Keratinocyte (primary cell): Measurements from ENCODE around the gene ITGA2. TPM values are rescaled to one million over a fixed set of nuclear protein-coding genes. Genes with fewer than 3 reads are reported as not detected.
A peak's percentile ranks its signal among the peaks of the same experiment; 100 is the strongest.

Experiments used
- DNase-seq: peaks from one replicate; pipeline ENCODE4 v3.0.0-alpha.2; 2011; ENCODE audit warnings: low read depth, missing footprints, low spot score
- FAIRE-seq: peaks from 2 replicates; lab custom pipeline; 2011; peaks lifted over from hg19 to GRCh38; lab: Jason Lieb, UNC
- H2AFZ ChIP-seq: 2 replicates; pipeline ENCODE4 v1.6.0; 2012; ENCODE audit warnings: low read length, control low read depth, inconsistent platforms; ENCODE audit not compliant: control insufficient read depth
- H3K27ac ChIP-seq: 2 replicates; pipeline ENCODE4 v1.5.1; 2011; ENCODE audit warnings: low read length; ENCODE audit not compliant: control insufficient read depth, insufficient read depth
- H3K27me3 ChIP-seq: 3 replicates; pipeline ENCODE4 v1.6.0; 2011; ENCODE audit warnings: low read length; ENCODE audit not compliant: control insufficient read depth, insufficient read depth; ENCODE audit errors: extremely low read depth
- H3K36me3 ChIP-seq, 2 experiments: 2 replicates in 1 of 2; 3 replicates in 1 of 2; pipeline ENCODE4 v1.5.1; 2011; ENCODE audit warnings: low read length in 2 of 2, mild to moderate bottlenecking in 1 of 2; ENCODE audit not compliant: control insufficient read depth in 2 of 2, insufficient read depth in 2 of 2; ENCODE audit errors: extremely low read depth in 1 of 2
- H3K4me1 ChIP-seq: 3 replicates; pipeline ENCODE4 v1.5.1; 2011; ENCODE audit warnings: low read length; ENCODE audit not compliant: control insufficient read depth, insufficient read depth; ENCODE audit errors: extremely low read depth
- H3K4me2 ChIP-seq: 3 replicates; pipeline ENCODE4 v1.6.0; 2011; ENCODE audit warnings: low read depth, low read length; ENCODE audit not compliant: control insufficient read depth, insufficient read depth; ENCODE audit errors: extremely low read depth
- H3K4me3 ChIP-seq, 3 experiments: fragments of 200-600 bp in 1 of 3; sonication (generic) in 1 of 3; 2 replicates in 2 of 3; 3 replicates in 1 of 3; pipeline ENCODE4 v1.5.1; 2011 to 2016; ENCODE audit warnings: low read length in 3 of 3, mild to moderate bottlenecking in 3 of 3, control low read depth in 2 of 3, inconsistent platforms in 1 of 3, low read depth in 1 of 3, mixed read lengths in 1 of 3, mixed run types in 1 of 3, moderate library complexity in 1 of 3; ENCODE audit not compliant: control insufficient read depth in 2 of 3, insufficient read depth in 2 of 3; ENCODE audit errors: extremely low read depth in 1 of 3
- H3K79me2 ChIP-seq: 2 replicates; pipeline ENCODE4 v1.6.0; 2012; ENCODE audit warnings: low read length; ENCODE audit not compliant: control insufficient read depth, insufficient read depth
- H3K9ac ChIP-seq: 3 replicates; pipeline ENCODE4 v1.6.0; 2011; ENCODE audit warnings: low read length; ENCODE audit not compliant: control insufficient read depth, insufficient read depth; ENCODE audit errors: extremely low read depth
- H3K9me1 ChIP-seq: 3 replicates; pipeline ENCODE4 v1.6.0; 2011; ENCODE audit warnings: low read length; ENCODE audit not compliant: control insufficient read depth, insufficient read depth; ENCODE audit errors: extremely low read depth
- H3K9me3 ChIP-seq: 2 replicates; pipeline ENCODE4 v1.5.1; 2012; ENCODE audit warnings: low read depth, low read length; ENCODE audit not compliant: control insufficient read depth
- H4K20me1 ChIP-seq: 3 replicates; pipeline ENCODE4 v1.6.0; 2011; ENCODE audit warnings: low read length; ENCODE audit not compliant: control insufficient read depth, insufficient read depth; ENCODE audit errors: extremely low read depth
- CTCF ChIP-seq, 3 experiments: IDR thresholded peaks in 1 of 3; conservative IDR thresholded peaks in 1 of 3; optimal IDR thresholded peaks in 1 of 3; 2 replicates in 2 of 3; 3 replicates in 1 of 3; pipeline versions ENCODE3 to v1.5.1; 2011; ENCODE audit warnings: low read length in 3 of 3, mild to moderate bottlenecking in 3 of 3, moderate library complexity in 2 of 3, control low read depth in 1 of 3, inconsistent platforms in 1 of 3; ENCODE audit not compliant: insufficient read depth in 2 of 3; ENCODE audit errors: extremely low read depth in 1 of 3
- EZH2 ChIP-seq: IDR thresholded peaks from one replicate; pipeline ENCODE4 v1.6.1; 2012; ENCODE audit warnings: inconsistent platforms, mild to moderate bottlenecking, low read length, moderate library complexity
- dilution Hi-C: fragments of 300-500 bp; cut with MboI; formaldehyde crosslinking; loops from one replicate; pipeline ENCODE4 v1.7.0; 2020; ENCODE audit warnings: low sequenced_read_pairs; ENCODE audit not compliant: extremely low pct_ligation_motif_present
- polyA plus RNA-seq, 5 experiments: library from polyadenylated mRNA; depleted of rRNA in 3 of 5; stranded (reverse) in 3 of 5; stranded (forward) in 1 of 5; unstranded in 1 of 5; fragments of >200 nt; gene quantifications; 1 replicate in 1 of 5; 2 replicates in 3 of 5; 3 replicates in 1 of 5; pipeline versions ENCODE4 v1.2.1 to v1.2.3, GENCODE V29; 2011 to 2012; ENCODE audit warnings: missing spikeins in 2 of 5, low read depth in 1 of 5, low replicate concordance in 1 of 5

Gene ITGA2
- polyA plus RNA-seq, 1 donor (not counting 4 experiments of a cell fraction or from before 2014, with no cell fraction given) = 112 TPM

GRCh38 chr5:53095931-53096525 lies 106.9 kb downstream of the ITGA2 start:
- H3K4me3 ChIP-seq = no peak overlapping the region
- H3K9ac ChIP-seq = no peak overlapping the region
- no peaks in the 10 kb centered on the region for H4K20me1 ChIP-seq
- FAIRE-seq = peak; percentile 74
- no peak for TF ChIP-seq EZH2
- TF ChIP-seq CTCF (optimal IDR thresholded peaks at IDR 0.05 in 1 of 3, IDR thresholded peaks at IDR 0.05 in 1 of 3, conservative IDR thresholded peaks at IDR 0.05 in 1 of 3; ENCODE audit: extremely low read depth in 1 of 3, insufficient read depth in 2 of 3, low read length in 3 of 3) = peak; percentile 54 to 78 (median 63)
- no peaks in the 10 kb centered on the region for H3K9me3 ChIP-seq
- dilution Hi-C loops = no loop called here
- no peak overlapping the region for H3K4me2 ChIP-seq
- peaks cover 17 to 50% of the 10 kb centered on the region in 2 experiments for H3K36me3 ChIP-seq
- no peaks in the 10 kb centered on the region for H3K27me3 ChIP-seq
- H3K9me1 ChIP-seq = no peaks in the 10 kb centered on the region
- no peaks in the 10 kb centered on the region for H3K4me1 ChIP-seq
- no peak overlapping the region for H2AFZ ChIP-seq
- peak; percentile 38 for DNase-seq
- H3K79me2 ChIP-seq = no peaks in the 10 kb centered on the region
- no peak overlapping the region for H3K27ac ChIP-seq

- TF ChIP-seq EZH2 (no peak), CTCF (optimal IDR thresholded peaks at IDR 0.05 in 1 of 3, IDR thresholded peaks at IDR 0.05 in 1 of 3, conservative IDR thresholded peaks at IDR 0.05 in 1 of 3; ENCODE audit: extremely low read depth in 1 of 3, insufficient read depth in 2 of 3, low read length in 3 of 3) (no peak)
- no peak overlapping the region for H3K4me2 ChIP-seq
- H3K27ac ChIP-seq = no peak overlapping the region
- H4K20me1 ChIP-seq = no peaks in the 10 kb centered on the region
- H3K79me2 ChIP-seq = no peaks in the 10 kb centered on the region
- H3K9me3 ChIP-seq = no peaks in the 10 kb centered on the region
- DNase-seq = no peak
- no peak for FAIRE-seq
- H2AFZ ChIP-seq = no peak overlapping the region
- no peaks in the 10 kb centered on the region for H3K9me1 ChIP-seq
- H3K9ac ChIP-seq = no peak overlapping the region
- peaks cover 10 to 38% of the 10 kb centered on the region in 2 experiments for H3K36me3 ChIP-seq
- H3K4me1 ChIP-seq = no peaks in the 10 kb centered on the region
- H3K4me3 ChIP-seq = no peak overlapping the region
- H3K27me3 ChIP-seq = no peaks in the 10 kb centered on the region
- dilution Hi-C loops = no loop called here
Observed at GRCh38 chr5:53099546-53099945, 110.4 kb downstream of the ITGA2 start.
